HG03097 (cell line): Measurements from ENCODE around the gene F2RL2.

Experiments
- ATAC-seq: cut with Tn5 transposase; IDR thresholded peaks from one replicate; pipeline ENCODE4 v1.9.1; 2021; ENCODE audit not compliant: unreplicated experiment, low FRiP score

Gene F2RL2

GRCh38 chr5:76590027-76590426 is 33.2 kb downstream of the F2RL2 start:
- ATAC-seq, result peak; percentile 89

- no peak for ATAC-seq
Observed at GRCh38 chr5:76586531-76586930, 36.7 kb downstream of the F2RL2 start.

- ATAC-seq, result no peak
Observed at GRCh38 chr5:76585783-76586217, 37.4 kb downstream of the F2RL2 start.

GRCh38 chr5:76583163-76584047 is 39.8 kb downstream of the F2RL2 start:
- no peak for ATAC-seq

GRCh38 chr5:76582230-76583162 is 40.7 kb downstream of the F2RL2 start:
- ATAC-seq, result peak; percentile 62

- no peak for ATAC-seq
Observed at GRCh38 chr5:76580981-76581380, 42.2 kb downstream of the F2RL2 start.

- ATAC-seq, result no peak
Observed at GRCh38 chr5:76579166-76579937, 43.9 kb downstream of the F2RL2 start.

- no peak for ATAC-seq
Observed at GRCh38 chr5:76576996-76577395, 46.2 kb downstream of the F2RL2 start.

- no peak for ATAC-seq
Observed at GRCh38 chr5:76576450-76576849, 46.8 kb downstream of the F2RL2 start.

GRCh38 chr5:76571559-76571958 is 51.6 kb downstream of the F2RL2 start:
- no peak for ATAC-seq

GRCh38 chr5:76570153-76570552 is 53.0 kb downstream of the F2RL2 start:
- no peak for ATAC-seq
